HG03565 (cell line): Measurements from ENCODE around the gene CCDC148.
"Not testable (repeated sequence)": the region's sequence is repeated elsewhere in the genome, so short reads cannot be mapped to it uniquely, and the experiment has no call there.

ENCODE experiments used
- ATAC-seq: cut with Tn5 transposase; IDR thresholded peaks from one replicate; pipeline ENCODE4 v1.9.1; 2021; ENCODE audit warnings: mild to moderate bottlenecking, moderate library complexity; ENCODE audit not compliant: unreplicated experiment

The CCDC148 gene

DNA sequence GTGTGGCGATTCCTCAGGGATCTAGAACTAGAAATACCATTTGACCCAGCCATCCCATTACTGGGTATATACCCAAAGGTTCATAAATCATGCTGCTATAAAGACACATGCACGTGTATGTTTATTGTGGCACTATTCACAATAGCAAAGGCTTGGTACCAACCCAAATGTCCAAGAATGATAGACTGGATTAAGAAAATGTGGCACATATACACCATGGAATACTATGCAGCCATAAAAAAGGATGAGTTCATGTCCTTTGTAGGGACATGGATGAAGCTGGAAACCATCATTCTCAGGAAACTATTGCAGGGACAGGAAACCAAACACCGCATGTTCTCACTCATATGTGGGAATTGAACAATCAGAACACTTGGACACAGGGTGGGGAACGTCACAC lies 17.5 kb downstream of the CCDC148 start:
- not testable (repeated sequence) for ATAC-seq

DNA sequence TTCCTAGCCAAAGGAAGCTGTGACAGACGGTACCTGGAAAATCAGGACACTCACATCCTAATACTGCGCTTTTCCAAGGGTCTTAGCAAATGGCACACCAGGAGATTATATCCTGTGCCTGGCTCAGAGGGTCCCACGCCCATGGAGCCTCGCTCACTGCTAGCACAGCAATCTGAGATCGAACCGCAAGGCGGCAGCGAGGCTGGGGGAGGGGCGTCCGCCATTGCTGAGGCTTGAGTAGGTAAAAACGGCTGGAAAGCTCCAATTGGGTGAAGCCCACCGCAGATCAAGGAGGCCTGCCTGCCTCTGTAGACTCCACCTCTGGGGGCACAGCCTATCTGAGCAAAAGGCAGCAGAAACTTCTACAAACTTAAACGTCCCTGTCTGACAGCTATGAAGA lies 22.8 kb downstream of the CCDC148 start:
- not testable (repeated sequence) for ATAC-seq

DNA sequence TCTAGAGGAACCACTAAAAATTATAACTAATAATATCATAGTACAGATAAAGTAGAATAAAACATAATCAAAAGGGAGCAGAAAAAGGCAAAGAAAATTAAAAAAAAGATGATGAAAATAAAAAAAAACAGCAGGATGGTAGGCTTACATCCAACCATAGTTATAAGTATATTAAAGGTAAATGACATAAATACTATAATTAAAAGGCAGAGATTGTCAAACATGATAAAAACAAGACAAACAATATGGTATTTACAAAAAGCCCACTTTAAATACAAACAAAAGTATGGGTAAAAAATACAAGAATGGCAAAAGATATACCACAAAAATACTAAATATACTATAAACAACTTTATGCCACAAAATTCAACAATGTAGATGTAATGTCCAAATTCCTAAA lies 24.4 kb downstream of the CCDC148 start:
- ATAC-seq: no peak

DNA sequence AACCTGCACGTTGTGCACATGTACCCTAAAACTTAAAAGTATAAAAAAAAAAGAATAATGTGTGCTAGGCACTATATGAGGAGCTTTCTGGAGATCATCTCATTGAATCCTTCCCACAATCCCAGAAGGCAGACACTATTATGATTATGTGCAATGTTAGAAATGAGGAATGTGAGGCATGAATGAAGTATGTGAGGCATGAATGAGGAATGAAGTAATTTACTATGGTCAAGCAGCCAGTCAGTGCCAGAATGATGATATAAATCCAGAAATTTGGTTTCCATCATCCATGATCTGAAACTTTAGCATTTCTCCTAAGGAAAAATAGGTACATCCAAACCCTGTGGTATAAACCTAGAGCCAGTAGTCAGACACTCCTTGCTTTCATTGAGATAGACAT lies 42.0 kb downstream of the CCDC148 start:
- no peak for ATAC-seq

DNA sequence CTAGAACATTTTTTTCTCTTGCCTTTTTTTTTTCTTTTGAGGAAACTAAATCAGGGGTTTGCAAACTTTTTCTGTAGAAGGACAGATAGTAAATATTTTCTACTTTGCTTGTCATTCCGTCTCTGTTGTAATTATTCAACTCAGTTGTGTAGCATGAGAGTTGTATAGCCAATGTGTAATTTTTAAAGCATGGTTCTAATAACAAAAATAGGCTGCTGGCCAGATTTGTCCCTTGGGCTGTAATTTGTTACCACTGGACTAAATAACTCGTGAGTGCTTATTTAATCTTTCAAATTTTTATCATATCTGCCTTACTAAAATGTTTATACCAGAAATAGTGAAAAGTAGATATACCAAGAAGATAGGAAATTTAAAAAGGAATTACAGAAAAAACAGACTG lies 43.0 kb downstream of the CCDC148 start:
- no peak for ATAC-seq

DNA sequence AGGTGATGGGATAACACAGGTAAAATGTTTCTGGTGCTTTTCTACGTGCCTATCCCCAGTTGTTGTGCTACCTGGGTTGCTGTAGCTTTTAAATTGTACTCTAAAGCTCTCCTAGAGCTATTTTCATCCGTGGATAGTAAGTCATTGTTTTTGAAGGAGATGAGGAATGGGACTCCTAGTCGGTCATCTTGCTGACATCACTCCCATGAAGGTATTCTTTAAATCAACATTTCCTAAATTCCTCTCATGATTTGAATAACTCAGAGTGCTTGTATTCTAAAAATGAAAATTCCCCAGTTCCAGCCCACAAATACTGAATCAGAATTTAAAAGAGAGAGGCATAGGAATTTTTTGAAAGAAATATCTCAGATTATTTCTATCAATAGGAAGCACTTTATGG lies 44.3 kb downstream of the CCDC148 start:
- ATAC-seq: no peak

DNA sequence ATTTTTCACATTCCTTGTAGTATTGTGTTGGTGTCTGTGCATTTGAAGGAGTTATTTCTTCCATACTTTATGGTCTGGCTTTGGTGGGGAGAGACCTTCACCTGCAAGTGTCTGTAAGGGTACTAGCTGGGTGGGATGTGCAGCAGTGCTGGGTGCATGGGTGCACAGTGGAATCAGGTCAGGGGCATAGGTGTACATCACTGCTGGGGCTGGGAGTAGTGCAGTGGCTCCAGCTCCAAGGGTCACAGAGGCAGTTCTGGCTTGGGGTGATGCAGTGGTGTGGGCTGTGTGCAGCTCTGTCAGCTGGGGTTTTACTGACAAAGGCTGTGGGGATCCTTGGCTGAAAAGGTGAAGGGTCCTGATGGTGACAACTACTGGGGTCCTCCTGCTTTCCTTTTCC lies 44.8 kb downstream of the CCDC148 start:
- ATAC-seq: no peak

DNA sequence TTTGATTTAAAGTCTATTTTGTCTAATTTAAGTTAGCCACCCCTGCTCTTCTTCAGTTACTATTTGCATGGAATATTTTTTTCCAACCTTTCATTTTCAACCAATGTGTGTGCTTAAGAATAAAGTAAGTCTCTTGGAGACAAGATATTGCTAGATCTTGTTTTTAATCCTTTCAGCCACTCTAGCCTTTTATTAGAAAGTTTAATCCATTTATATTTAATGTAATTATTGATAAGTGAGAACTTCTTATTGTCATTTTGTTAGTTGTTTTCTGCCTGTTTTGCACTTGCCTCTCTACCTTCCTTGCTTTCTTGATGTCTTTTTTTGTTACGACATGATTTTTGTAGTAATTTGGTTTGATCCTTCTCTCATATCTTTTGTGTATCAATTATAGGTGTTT lies 46.4 kb downstream of the CCDC148 start:
- no peak for ATAC-seq

DNA sequence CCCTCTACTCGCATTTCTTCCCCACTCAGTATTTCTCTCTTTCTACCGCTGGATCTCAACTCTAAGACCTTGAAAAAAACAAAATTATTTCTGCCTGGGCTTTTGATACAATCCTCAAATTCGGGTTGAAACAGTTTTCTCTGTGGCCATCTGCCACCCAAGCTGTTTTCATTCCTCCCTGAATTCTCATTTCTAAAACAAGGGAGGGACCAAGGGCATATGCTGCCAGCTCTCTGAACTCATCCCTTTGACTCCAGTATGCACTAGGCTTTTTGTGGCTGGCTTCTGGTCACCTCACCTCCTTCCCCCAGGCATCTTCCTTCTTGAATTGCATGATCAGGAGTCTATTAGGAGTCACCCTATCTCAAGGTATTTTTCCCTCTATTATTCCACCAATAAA lies 49.5 kb downstream of the CCDC148 start:
- no peak for ATAC-seq

DNA sequence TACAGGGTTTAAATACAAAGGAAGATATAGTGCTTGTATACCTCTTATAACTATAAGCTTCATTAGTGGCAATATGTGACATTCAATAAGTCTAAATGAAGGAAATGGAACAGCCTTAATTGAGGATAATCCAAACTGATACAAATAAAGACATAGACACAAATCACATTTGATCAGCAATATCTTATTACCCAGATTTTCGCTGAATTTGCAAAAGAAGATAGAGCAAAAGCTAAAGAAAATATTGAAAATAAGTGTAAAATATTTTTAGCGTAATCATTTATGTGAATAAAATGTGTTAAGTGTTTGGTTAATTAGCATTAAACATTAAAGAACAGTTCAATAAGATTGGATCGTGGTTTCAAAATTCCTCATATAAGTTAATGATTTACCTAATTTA lies 51.2 kb downstream of the CCDC148 start:
- no peak for ATAC-seq

DNA sequence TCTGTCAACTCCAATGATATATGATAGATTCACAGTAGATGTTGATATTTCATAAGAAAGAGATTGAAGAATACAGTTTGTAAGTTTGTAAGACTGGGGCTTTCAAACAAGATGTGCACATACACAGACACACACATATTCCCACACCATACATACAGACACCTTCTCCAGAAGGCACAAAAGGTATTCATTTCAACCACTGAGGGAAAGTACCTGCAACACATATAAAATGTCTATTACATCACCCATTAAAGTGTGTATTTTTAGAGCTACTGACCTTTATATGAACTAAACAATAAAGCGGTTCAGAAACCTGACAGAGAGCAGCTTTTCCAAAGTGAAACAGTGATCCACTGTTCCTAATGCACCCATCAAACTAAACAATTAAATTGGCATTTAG lies 53.3 kb downstream of the CCDC148 start:
- ATAC-seq: peak; percentile 75

DNA sequence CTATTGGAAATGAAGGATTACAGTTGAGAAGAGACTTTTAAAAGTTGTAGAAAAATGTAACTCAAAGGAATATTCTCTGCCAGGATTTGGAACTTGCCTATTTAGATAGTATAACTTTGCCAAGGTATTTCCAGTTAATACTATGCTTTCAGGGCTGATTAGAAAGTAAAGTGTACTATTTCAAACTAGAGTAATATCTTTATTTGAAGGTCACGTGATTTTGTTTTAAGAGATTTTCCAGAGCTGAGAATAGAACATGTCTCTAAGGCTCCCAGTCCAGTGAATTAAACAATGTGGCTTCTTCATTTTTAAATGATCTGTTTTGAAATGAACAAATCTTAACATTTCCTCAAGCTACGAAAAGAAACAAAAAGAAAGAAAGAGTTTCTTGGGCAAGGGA lies 53.9 kb downstream of the CCDC148 start:
- ATAC-seq: no peak

DNA sequence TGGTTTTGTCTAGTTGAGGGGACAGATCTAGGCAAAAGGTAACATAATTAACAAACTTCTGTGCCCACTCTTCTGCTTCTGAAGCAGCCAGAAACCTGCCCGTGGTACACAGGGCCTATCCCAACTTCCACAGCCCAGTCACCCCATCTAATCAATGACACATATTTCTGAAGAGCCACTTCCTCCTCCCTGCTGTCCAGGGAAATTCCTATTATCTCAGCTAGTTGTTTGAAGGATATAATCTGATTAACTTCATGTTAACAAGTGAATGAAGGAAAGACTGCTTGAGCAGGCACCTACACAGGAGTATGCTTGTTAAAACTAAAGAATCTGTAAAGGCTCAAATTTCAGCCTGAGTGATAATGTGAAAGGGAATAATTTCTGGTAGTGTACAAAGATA lies 61.4 kb downstream of the CCDC148 start:
- ATAC-seq: no peak

DNA sequence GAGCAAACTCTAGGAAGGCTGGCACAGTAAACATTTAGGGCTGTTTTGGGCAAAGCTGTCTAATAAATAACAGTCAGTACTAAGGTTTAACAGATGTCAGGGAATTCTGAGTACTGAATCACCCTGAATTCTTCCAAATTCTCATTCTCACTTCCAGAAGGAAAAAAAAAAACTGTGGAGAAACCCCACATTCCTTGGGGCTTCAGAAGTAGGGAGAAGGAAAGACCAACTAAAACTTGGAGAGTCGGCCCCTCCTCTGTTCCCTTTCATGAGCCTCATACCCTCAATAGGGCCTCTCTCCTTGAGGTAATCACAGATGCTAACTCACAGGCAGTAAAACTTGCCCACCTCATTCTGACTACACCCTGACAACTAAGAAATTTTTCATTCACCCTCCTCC lies 62.1 kb downstream of the CCDC148 start:
- no peak for ATAC-seq

DNA sequence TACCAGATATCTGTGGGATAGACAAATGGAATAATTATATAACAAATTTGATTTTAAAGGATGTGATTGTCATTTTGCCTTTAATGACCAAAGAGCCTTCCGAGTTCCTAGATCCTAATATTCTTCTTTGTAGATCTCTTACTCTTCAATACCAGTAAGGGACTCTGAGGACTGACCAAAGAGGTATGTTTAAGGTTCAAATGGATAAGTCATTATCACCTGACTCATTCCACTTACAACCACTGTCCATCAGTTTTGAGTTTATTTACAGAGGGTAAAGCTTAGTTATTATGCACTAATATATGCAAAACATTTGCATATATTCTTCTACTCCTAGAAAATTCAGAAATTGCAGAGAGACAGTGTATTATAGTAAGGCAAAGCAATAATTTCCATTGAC lies 62.7 kb downstream of the CCDC148 start:
- ATAC-seq: no peak

DNA sequence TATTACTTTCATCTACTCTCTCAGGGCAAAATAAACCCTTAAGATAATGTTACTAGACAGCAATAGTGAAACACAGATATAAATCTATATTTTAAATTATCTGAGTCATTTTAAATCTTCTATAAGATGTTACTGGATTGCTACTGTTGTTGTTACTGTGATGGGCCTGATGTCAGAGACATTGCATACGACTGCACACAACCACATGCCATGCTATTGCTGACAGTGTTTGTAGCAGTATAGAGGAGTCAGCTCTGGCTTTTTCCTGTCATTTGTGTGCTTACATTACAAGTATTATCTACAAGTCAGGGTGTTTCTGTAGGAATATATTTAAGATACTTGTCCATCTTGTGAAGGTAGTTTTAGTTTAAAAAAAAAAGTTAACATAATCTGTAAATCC lies 63.9 kb downstream of the CCDC148 start:
- ATAC-seq: no peak

DNA sequence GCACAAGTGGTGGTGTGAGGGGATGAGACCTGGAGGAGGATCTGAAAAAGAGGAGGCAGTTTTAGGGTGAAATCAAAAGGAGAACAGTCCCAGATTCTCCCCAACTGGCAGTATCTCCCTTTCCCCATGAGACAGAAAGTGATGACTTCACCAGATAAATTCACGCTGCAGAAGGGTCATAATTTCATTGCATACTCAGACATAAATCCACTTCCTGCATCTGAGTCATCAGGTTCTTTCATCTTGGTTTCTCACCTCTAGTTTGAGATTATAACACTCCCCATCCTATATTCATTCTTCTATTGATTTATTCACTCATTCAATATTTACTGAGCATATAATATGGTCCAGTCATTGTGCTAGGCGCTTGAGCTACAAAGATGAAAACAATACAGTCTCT lies 64.7 kb downstream of the CCDC148 start:
- ATAC-seq: no peak

DNA sequence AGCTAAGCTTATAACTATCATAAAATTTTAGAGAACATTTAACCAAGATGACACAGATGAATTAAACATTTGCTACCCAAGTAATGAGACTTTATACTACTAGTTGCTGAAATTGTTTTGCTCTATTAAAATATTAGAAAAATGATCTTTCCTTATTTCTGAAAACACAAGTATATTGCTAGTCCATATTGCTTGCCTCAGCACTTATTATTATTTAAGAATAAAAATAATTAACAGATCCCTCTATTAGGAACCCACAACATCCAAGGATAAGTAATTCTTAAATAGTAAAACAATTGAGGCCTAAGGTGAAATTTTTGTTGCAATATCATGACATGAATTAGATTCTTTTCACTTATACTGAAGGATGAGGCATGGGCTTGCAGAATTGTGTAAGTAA lies 65.2 kb downstream of the CCDC148 start:
- ATAC-seq: no peak

DNA sequence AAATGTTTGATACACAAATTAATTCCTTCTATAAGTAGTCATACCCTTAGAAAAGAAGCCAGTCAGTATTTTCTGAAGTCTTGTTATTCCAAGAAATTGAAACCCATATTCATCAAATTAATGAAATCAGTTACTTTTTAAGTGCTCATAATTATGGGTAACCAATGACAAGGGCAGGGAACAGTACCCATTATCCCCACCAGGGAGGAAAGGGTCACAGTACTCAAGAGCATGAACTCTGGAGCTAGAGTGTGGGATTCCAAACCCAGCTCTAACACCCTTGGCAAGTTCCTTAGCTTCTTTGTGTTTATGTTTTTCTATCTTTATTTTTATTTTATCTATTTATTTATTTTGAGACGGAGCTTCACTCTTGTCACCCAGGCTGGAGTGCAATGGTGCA lies 68.4 kb downstream of the CCDC148 start:
- ATAC-seq: no peak

DNA sequence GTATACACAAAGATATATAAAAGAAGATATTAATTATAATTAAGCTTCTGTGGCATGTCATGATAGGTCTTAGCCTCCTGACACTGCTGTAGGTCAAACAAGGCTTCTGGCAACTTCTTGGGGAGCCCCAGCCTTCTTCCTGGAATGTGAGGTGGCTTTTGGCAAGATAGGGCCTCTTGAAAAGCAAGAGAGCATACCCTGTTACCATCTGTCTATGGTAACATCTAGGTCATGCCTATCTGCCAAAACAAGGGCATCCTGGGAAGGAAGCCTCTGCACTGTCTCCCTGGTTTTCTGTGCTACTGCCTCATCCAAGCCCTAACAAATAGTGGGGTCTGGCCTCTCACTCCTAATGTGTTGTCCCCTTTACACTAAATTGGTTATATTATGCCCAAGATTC lies 70.9 kb downstream of the CCDC148 start:
- ATAC-seq: no peak

DNA sequence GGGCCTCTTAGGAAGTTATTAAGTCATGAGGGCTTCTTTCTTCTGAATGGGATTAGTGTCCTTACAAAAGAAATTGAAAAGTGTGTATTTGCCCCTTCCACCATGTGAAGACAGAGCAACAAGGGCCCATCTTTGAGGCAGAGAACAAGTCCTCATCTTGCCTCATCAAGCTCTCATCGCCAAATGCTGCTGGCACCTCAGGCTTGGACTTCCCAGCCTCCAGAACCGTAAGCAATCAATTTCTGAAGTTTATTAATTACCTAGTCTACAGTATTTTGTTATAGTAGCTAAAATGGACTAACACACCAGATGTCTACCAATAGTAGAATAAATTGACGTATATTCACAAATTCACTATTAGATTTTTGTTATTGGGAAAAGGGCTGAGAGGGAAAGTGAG lies 74.6 kb downstream of the CCDC148 start:
- no peak for ATAC-seq

DNA sequence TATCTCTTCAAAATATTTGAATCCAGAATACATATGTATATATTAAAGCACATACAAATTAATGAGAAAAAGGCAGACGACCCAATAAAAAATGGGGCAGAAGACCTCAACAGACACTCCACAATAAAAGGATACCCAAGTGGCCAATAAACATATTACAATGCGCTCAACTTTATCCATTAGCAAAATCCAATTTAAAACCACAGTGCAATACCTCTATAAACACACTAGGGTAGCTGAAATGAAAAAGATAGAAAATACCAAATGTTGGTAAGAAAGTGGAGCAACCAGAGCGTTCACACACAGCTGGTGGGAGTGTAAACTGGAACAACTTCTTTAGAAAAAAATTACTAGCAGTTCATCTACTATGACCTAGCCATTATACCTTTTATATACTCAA lies 75.3 kb downstream of the CCDC148 start:
- no peak for ATAC-seq

DNA sequence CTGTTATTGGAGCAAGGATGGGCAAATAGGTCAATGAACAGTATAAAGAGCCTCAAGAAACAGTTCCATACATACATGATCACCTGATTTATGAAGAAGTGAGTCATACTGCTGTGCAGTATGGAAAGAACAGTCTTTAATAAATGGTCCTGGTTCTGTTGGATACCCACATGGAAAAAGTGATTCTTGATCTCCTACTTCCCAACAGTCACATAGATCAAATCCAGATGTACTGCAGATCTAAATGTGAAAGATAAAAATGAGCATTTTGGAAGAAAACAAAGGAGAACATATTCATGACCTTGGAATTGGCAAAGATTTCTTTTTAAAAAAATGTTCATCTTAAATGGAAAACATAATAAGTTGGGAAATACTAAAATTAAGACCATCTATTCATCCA lies 75.8 kb downstream of the CCDC148 start:
- ATAC-seq: no peak

DNA sequence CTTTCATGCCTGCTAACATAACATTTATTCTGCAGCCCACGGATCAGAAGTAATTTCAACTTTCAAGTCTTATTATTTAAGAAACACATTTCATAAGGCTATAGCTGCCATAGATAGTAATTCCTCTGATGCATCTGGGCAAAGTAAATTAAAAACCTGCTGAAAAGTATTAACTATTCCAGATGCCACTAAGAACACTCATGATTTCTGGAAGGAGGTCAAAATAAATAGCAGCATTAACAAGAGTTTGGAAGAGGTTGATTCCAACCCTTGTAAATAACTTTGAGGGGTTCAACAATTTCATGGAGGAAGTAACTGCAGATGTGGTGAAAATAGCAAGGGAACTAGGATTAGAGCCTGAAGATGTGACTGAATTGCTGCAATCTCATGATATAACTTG lies 77.6 kb downstream of the CCDC148 start:
- ATAC-seq: no peak
